Left lung (tissue), 10 donors: ENCODE data around the gene SHC3. TPM values are rescaled to one million over a fixed set of nuclear protein-coding genes. Genes with fewer than 3 reads are reported as not detected.
A peak's percentile ranks its signal among the peaks of the same experiment; 100 is the strongest.

Source experiments
- ATAC-seq: fragments of 200-7000 bp; cut with Tn5 transposase; one replicate; pipeline ENCODE4 v1.9.1; 2020; ENCODE audit warnings: moderate library complexity
- DNase-seq, 4 donors: peaks; one replicate each; pipeline ENCODE4 v3.0.0-alpha.2; 2013 to 2020
- H3K27ac ChIP-seq, 2 donors: fragments of 200-600 bp; sonication (generic) in 1 of 2; one replicate each; pipeline versions ENCODE4 v1.5.0 to v1.8.0; 2020 to 2021
- H3K27me3 ChIP-seq, 2 donors: fragments of 200-600 bp; sonication (generic) in 1 of 2; one replicate each; pipeline versions ENCODE4 v1.5.0 to v1.8.0; 2020 to 2021
- H3K36me3 ChIP-seq, 2 donors: fragments of 200-600 bp; sonication (generic) in 1 of 2; one replicate each; pipeline versions ENCODE4 v1.5.0 to v1.8.0; 2020 to 2021
- H3K4me1 ChIP-seq, 2 donors: fragments of 200-600 bp; one replicate each; pipeline ENCODE4 v1.8.0; 2021
- H3K4me3 ChIP-seq, 2 donors: fragments of 200-600 bp; sonication (generic) in 1 of 2; one replicate each; pipeline versions ENCODE4 v1.5.0 to v1.8.0; 2020 to 2021; ENCODE audit warnings: mild to moderate bottlenecking in 1 of 2
- H3K9me3 ChIP-seq, 2 donors: fragments of 200-600 bp; sonication (generic) in 1 of 2; one replicate each; pipeline versions ENCODE4 v1.5.0 to v1.8.0; 2020 to 2021
- CTCF ChIP-seq, 2 donors: fragments of 200-600 bp; sonication (generic) in 1 of 2; IDR thresholded peaks; one replicate each; pipeline versions ENCODE4 v1.5.0 to v1.8.0; 2021; ENCODE audit warnings: antibody characterized with exemption in 2 of 2
- intact Hi-C, 2 donors: fragments of 100-400 bp; cut with DNase I; formaldehyde crosslinking; loops; one replicate each; pipeline versions ENCODE4 v1.11.2 to v1.14.2; 2022
- polyA plus RNA-seq, 6 donors: library from polyadenylated mRNA; unstranded; fragments of 120-200 nt; gene quantifications; one replicate each; pipeline ENCODE4 v1.2.1, GENCODE V29; 2013; ENCODE audit not compliant: insufficient read length in 6 of 6
- total RNA-seq, 2 donors: library from RNA; stranded (reverse); fragmentation: NEBNext Ultra II Directional; extraction: Animal tissue kit (Norgen Biotek cat#: 25700); gene quantifications; one replicate each; pipeline ENCODE4 v1.2.1, GENCODE V29; 2021
- donor health status: DM: no; HTN: yes; CAD: no.
- donor health status: DM: no; HTN: no; CAD: no.

SHC3 gene
- total and polyA plus RNA-seq, 8 donors = 10.4 to 19.2 (median 15.6) TPM

DNA sequence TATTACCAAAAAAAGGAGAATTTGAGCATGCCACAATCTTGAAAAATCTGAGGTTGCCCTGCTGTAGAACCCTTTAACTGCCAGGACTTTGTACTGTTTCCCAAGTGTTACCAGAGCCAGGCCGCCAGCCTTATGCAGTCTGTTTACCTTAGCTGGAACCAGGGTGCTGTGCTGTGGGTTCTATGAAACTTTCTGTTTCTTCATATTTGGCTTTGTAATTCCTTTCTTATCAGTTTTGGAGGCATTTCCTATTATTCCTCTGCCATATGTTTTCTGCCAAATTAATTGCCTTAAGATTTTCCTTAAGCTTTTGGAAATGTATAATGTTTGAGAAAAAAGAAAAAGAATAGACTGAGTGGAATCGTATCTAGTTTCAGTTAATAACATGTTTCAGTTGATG lies 185.3 kb downstream of the SHC3 start:
- DNase-seq (peak in 1 of 4 donors; percentile 35), ATAC-seq (no peak)
- Histone ChIP-seq H3K27ac (no peak overlapping the region), H3K36me3 (no peaks in the 10 kb centered on the region), H3K4me1 (peaks cover 10 to 47% of the 10 kb centered on the region in 2 donors), H3K4me3 (peak overlapping the region in 1 of 2 donors; percentile 64), H3K27me3 (peaks cover 0 to 36% of the 10 kb centered on the region in 2 donors), H3K9me3 (no peaks in the 10 kb centered on the region)
- no peak for TF ChIP-seq CTCF (IDR thresholded peaks at IDR 0.05)
- intact Hi-C loops = no loop called here

DNA sequence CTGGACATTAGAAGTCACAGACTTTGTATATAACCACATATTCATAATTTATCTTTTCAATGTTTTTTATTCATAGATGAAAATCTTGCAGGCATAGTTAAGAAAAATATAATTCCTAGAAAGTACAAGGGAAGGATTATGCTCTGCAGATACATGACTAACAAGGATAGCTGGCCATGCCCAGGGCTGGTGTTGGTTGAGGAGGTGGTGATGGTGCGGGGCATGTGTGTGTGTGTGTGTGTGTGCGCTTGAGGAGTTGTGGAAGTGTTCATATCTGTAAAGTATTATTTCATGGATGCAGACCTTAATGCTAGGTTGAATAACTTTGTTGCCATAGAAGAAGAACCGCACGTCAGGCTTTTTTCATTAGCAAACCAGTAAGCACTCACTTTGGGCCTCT lies 186.1 kb downstream of the SHC3 start:
- ATAC-seq (no peak), DNase-seq (no peak)
- H3K4me1 ChIP-seq = peaks cover 10 to 47% of the 10 kb centered on the region in 2 donors
- H3K9me3 ChIP-seq = no peaks in the 10 kb centered on the region
- no peaks in the 10 kb centered on the region for H3K36me3 ChIP-seq
- TF ChIP-seq CTCF (IDR thresholded peaks at IDR 0.05) = no peak
- peak overlapping the region in 1 of 2 donors; percentile 64 for H3K4me3 ChIP-seq
- intact Hi-C loops = no loop called here
- no peak overlapping the region for H3K27ac ChIP-seq
- H3K27me3 ChIP-seq = peaks cover 0 to 36% of the 10 kb centered on the region in 2 donors

DNA sequence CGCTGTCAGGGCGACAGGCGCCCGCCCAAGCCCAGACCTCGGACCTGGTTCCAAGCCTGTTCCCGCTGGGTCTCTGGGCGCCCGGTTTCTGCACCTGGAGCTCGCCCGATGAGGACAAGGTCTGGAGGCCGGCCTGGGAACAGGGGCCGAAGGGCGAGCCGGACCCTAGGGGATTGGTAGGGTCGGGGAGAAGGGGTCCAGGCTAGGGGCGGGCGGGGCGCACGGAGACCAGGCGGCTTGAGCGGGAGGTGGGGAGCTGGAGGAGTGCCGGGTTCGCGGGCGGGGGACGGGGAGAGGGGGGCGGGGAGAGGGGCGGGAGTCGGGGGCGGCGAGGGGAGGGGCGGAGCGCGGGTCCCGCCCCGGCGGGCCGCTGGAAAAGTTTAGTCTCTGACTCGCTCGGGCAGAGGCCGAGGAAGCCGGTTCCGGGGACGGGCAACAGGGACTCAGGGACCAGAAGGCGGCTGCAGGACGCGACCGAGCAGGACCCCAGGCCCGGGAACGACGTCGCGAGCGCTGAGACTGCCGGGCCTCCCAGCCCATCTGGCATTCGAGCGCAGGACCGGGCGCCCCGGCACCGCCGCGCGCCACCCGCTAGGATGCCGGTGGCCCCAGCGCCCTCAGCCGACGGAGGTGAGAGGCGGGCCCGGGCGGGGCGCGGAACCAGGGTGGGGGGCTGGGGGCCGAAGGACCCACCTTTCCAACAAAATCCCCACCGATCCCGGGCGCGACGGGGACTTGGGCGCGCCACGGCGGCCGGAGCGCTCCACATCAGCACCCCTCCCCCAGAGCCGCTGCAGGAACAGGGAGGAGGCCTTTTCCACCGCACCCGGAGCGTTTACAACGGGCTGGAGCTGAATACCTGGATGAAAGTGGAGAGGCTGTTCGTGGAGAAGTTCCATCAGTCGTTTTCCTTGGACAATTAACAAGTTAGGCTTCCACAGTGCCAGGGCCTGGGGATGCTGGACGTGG lies 187.3 kb downstream of the SHC3 start, which contains the start of gene S1PR3:
Gene S1PR3, plus strand, starts transcription at position 403 of the 969 bp plus-strand sequence. CDS start 9,733 bp downstream, outside the sequence.
- peak within 1 kb of the TSS in 1 of 2 donors; percentile 55 for H3K27ac ChIP-seq
- intact Hi-C loops = no loop called here

GRCh38 chr9:88990729-88991065 lies 187.9 kb downstream of the SHC3 start:
- intact Hi-C loops = no loop called here
- DNase-seq (peak in 1 of 4 donors; percentile 55), ATAC-seq (no peak)
- peak overlapping the region; percentile 48 to 64 for H3K4me3 ChIP-seq
- H3K27ac ChIP-seq = no peak overlapping the region
- H3K4me1 ChIP-seq = peaks cover 10 to 47% of the 10 kb centered on the region in 2 donors
- TF ChIP-seq CTCF (IDR thresholded peaks at IDR 0.05) = no peak
- H3K27me3 ChIP-seq = peaks cover 0 to 39% of the 10 kb centered on the region in 2 donors
- H3K9me3 ChIP-seq = no peaks in the 10 kb centered on the region
- H3K36me3 ChIP-seq = no peaks in the 10 kb centered on the region

More for the DNA sequence above, 187.3 kb downstream of the SHC3 start, which contains the start of gene S1PR3:
- H3K36me3 ChIP-seq = no peaks in the 10 kb centered on the region
- no peak for TF ChIP-seq CTCF (IDR thresholded peaks at IDR 0.05)
- H3K27me3 ChIP-seq = peaks cover 0 to 39% of the 10 kb centered on the region in 2 donors
- peak within 1 kb of the TSS; percentile 48 to 64 for H3K4me3 ChIP-seq
- no peaks in the 10 kb centered on the region for H3K9me3 ChIP-seq
- DNase-seq (peak; percentile 66 to 88 (median 80)), ATAC-seq (peak; percentile 88)
- peaks cover 10 to 47% of the 10 kb centered on the region in 2 donors for H3K4me1 ChIP-seq

- Histone ChIP-seq H3K4me1 (peaks cover 10 to 47% of the 10 kb centered on the region in 2 donors), H3K27ac (no peak overlapping the region), H3K4me3 (no peak overlapping the region), H3K36me3 (no peaks in the 10 kb centered on the region), H3K9me3 (no peaks in the 10 kb centered on the region), H3K27me3 (peaks cover 0 to 39% of the 10 kb centered on the region in 2 donors)
- ATAC-seq = no peak
- intact Hi-C loops = no loop called here
- no peak for DNase-seq
- no peak for TF ChIP-seq CTCF (IDR thresholded peaks at IDR 0.05)
Measured at GRCh38 chr9:88990041-88990728, 188.4 kb downstream of the SHC3 start.
